ENCODE measurements around the gene NUDT3. TPM values are rescaled to one million over a fixed set of nuclear protein-coding genes. Genes with fewer than 3 reads are reported as not detected.

NUDT3 gene
- total and polyA plus RNA-seq, 9 of the 15 experiments (the other 6 are each of a cell fraction or from before 2014, with no cell fraction given) = 5.4 to 81.2 (median 56.4) TPM

GRCh38 chr6:34278833-34279232 lies 113.6 kb downstream of the NUDT3 start (continued):
- TF ChIP-seq LARP7 (IDR thresholded peaks at IDR 0.05) (no peak), PHF8 (IDR thresholded peaks at IDR 0.05; ENCODE audit: borderline replicate concordance, low read length) (no peak), KDM1A (IDR thresholded peaks at IDR 0.05) (no peak)

GRCh38 chr6:34277763-34278112 lies 114.7 kb downstream of the NUDT3 start:
- no peak overlapping the region for H3K4me3 ChIP-seq
- CTCF ChIA-PET (ENCODE audit: low intra/inter-chr PET ratio) = no interaction called here
- H3K27ac ChIP-seq (ENCODE audit: extremely low read depth, low read depth, low read length) = peak overlapping the region; percentile 70; the same call in 2 of the 3 replicates
- no peaks in the 10 kb centered on the region for H3K9me3 ChIP-seq (replicated peaks; ENCODE audit: control insufficient read depth, insufficient read depth, low read depth, low read length)
- intact Hi-C loops (cut with micrococcal nuclease) (loop anchor here (10.0 kb wide), 1 partner anchor 117 kb away; the partner anchor contains the start of gene NUDT3), in situ Hi-C loops (cut with MboI) (no loop called here)
- H3K27me3 ChIP-seq (ENCODE audit: control insufficient read depth in 2 of 2, insufficient read depth in 2 of 2, low read length in 2 of 2) = no peaks in the 10 kb centered on the region
- no TSS peak for BruUV-seq (replicated peaks)
- H3K4me1 ChIP-seq (replicated peaks in 1 of 2; ENCODE audit: control insufficient read depth in 2 of 2, insufficient read depth in 2 of 2, low read length in 2 of 2) = peaks cover 34 to 78% of the 10 kb centered on the region in 2 experiments
- FAIRE-seq (no peak), ATAC-seq (no peak), DNase-seq (ENCODE audit: extremely low read depth in 1 of 4, low spot score in 3 of 4) (peak in 1 of 4 experiments; percentile 5)
- peaks cover 5% of the 10 kb centered on the region; the same call in 1 of the 3 replicates for H3K79me2 ChIP-seq (ENCODE audit: control insufficient read depth, insufficient read depth, low read length)
- POLR2A ChIA-PET = interaction anchor here (1.6 to 2.0 kb wide), 2 partner anchors 23 to 137 kb away, joined by 4 to 5 read pairs; no protein-coding TSS in a partner anchor
- no peak overlapping the region for H2AFZ ChIP-seq (ENCODE audit: low read depth, low read length)
- H4K20me1 ChIP-seq (replicated peaks; ENCODE audit: control insufficient read depth, insufficient read depth, low read length) = no peaks in the 10 kb centered on the region
- 50% methylated on average over 4 of the region's 4 CpGs for WGBS (ENCODE audit: insufficient coverage, low coverage, missing lambda C conversion rate)
- peaks cover 54% of the 10 kb centered on the region for H3K36me3 ChIP-seq (ENCODE audit: control insufficient read depth, insufficient read depth, low read length)
- H3K4me2 ChIP-seq (ENCODE audit: insufficient read depth, low read length) = peak overlapping the region; percentile 63
- H3K9ac ChIP-seq (ENCODE audit: insufficient read depth in 1 of 2, low read depth in 2 of 2, low read length in 2 of 2) = no peak overlapping the region
- no peaks in the 10 kb centered on the region for H3K9me1 ChIP-seq (ENCODE audit: control insufficient read depth, insufficient read depth, low read length)
- no peak for TF ChIP-seq ZHX1 (conservative IDR thresholded peaks at IDR 0.05; ENCODE audit: low read length)
- no peak for TF ChIP-seq ATF2 (CRISPR knock-in tag; IDR thresholded peaks at IDR 0.05)
- no peak for TF ChIP-seq HNRNPK (IDR thresholded peaks at IDR 0.05; ENCODE audit: low read depth, low read length, poor library complexity, severe bottlenecking)
- TF ChIP-seq RBM22 (IDR thresholded peaks at IDR 0.05; ENCODE audit: low read depth, low read length, poor library complexity, severe bottlenecking) = no peak
- no peak for TF ChIP-seq SMAD3 (CRISPR knock-in tag; conservative IDR thresholded peaks at IDR 0.05)
- peak in 1 of 2 experiments; percentile 18; a peak in 1 of 4 replicates for TF ChIP-seq FOXK2 (conservative IDR thresholded peaks at IDR 0.05 in 1 of 2, IDR thresholded peaks at IDR 0.05 in 1 of 2; ENCODE audit: low read depth in 2 of 2)
- TF ChIP-seq FOXP1 (CRISPR knock-in tag; IDR thresholded peaks at IDR 0.05) = no peak
- TF ChIP-seq NCOR1 (IDR thresholded peaks at IDR 0.05) = no peak
- peak in 1 of 2 experiments; percentile 40; a peak in 1 of 4 replicates for TF ChIP-seq MNT (conservative IDR thresholded peaks at IDR 0.05)
- TF ChIP-seq SRSF7 (optimal IDR thresholded peaks at IDR 0.05; ENCODE audit: low read depth, low read length) = no peak
- TF ChIP-seq RNF2 (IDR thresholded peaks at IDR 0.05) = no peak
- no peak for TF ChIP-seq FUS (optimal IDR thresholded peaks at IDR 0.05; ENCODE audit: low read depth, low read length)
- TF ChIP-seq ZFP30 (CRISPR knock-in tag; IDR thresholded peaks at IDR 0.05; ENCODE audit: borderline replicate concordance) = no peak
- no peak for TF ChIP-seq TEAD1 (CRISPR knock-in tag; IDR thresholded peaks at IDR 0.05)
